Stomach (tissue), 9 donors: ENCODE data around the gene FLRT1. TPM values are rescaled to one million over a fixed set of nuclear protein-coding genes. Genes with fewer than 3 reads are reported as not detected.

Source experiments
- DNase-seq, 2 donors: peaks; one replicate each; pipeline versions ENCODE4 v3.0.0 to v3.0.0-alpha.2; 2013 to 2019
- H3K27ac ChIP-seq, 5 donors: fragments of 200-600 bp in 4 of 5; sonication (generic) in 4 of 5; one replicate each; pipeline ENCODE4 v1.5.1; 2013 to 2019; ENCODE audit warnings: mild to moderate bottlenecking in 1 of 5, moderate library complexity in 1 of 5
- H3K27me3 ChIP-seq, 3 donors: fragments of 200-600 bp; sonication (generic); one replicate each; pipeline ENCODE4 v1.5.1; 2017 to 2019; ENCODE audit warnings: mixed run types in 1 of 3
- H3K36me3 ChIP-seq, 4 donors: fragments of 200-600 bp; sonication (generic); 1 replicate in 3 of 4; 2 replicates in 1 of 4; pipeline ENCODE4 v1.5.1; 2016 to 2019
- H3K4me1 ChIP-seq, 4 donors: fragments of 200-600 bp; sonication (generic); one replicate each; pipeline ENCODE4 v1.5.1; 2016 to 2019
- H3K4me3 ChIP-seq, 4 donors: fragments of 200-600 bp; sonication (generic) in 3 of 4; one replicate each; pipeline ENCODE4 v1.5.1; 2016 to 2019; ENCODE audit warnings: mild to moderate bottlenecking in 1 of 4
- H3K9me3 ChIP-seq, 4 donors: fragments of 200-600 bp; sonication (generic); one replicate each; pipeline ENCODE4 v1.5.1; 2016 to 2019
- EP300 ChIP-seq: sonication (generic); formaldehyde crosslinking; IDR thresholded peaks from one replicate; pipeline ENCODE4 v1.6.1; 2017; ENCODE audit warnings: antibody characterized with exemption
- POLR2A ChIP-seq, 4 donors: fragments of 450-650 bp; IDR thresholded peaks; one replicate each; pipeline ENCODE4 v1.6.1; 2016; ENCODE audit warnings: antibody characterized with exemption in 4 of 4, control low read depth in 2 of 4, mild to moderate bottlenecking in 1 of 4, moderate library complexity in 1 of 4
- POLR2AphosphoS5 ChIP-seq, 3 donors: sonication (generic); formaldehyde crosslinking; IDR thresholded peaks; one replicate each; pipeline ENCODE4 v1.6.1; 2016; ENCODE audit warnings: antibody characterized with exemption in 3 of 3
- WGBS, 5 donors: extraction: QIAGEN DNeasy Blood & Tissue Kit in 3 of 5; methylation state at CpG; one replicate each; pipeline versions ENCODE4 v1.1.5 to v1.1.7; 2013 to 2018; 5-methylcytosine and 5-hydroxymethylcytosine counted together
- intact Hi-C: fragments of 100-400 bp; cut with DNase I; formaldehyde crosslinking; loops from one replicate; pipeline ENCODE4 v1.15.1; 2023; ENCODE audit warnings: low total_unique reads
- polyA plus RNA-seq, 3 donors: library from polyadenylated mRNA; stranded (reverse); fragments of 200-250 nt; gene quantifications; one replicate each; pipeline ENCODE4 v1.2.3, GENCODE V29; 2013
- total RNA-seq, 5 donors: library from RNA; depleted of rRNA; stranded (reverse); fragments of >200 nt; gene quantifications; one replicate each; pipeline versions ENCODE4 v1.1.0 to v1.2.3, GENCODE V29; 2014 to 2016
- TF ChIP-seq, protein P1 (sequence below), 7 experiments: fragments of 450-650 bp in 4 of 7; fragments of 200-600 bp in 3 of 7; sonication (generic) in 3 of 7; IDR thresholded peaks; one replicate each; pipeline ENCODE4 v1.5.1; 2016 to 2019; ENCODE audit warnings: antibody characterized with exemption in 7 of 7, control low read depth in 2 of 7, mild to moderate bottlenecking in 1 of 7
- donor health status: healthy with polysubstance abuse.
- donor health status: Bipolar disorder and iron deficiency.
- donor health status: healthy.

The FLRT1 gene
- total and polyA plus RNA-seq, 8 donors: 0.12 to 1.3 (median 0.51) TPM; not detected in 4

DNA sequence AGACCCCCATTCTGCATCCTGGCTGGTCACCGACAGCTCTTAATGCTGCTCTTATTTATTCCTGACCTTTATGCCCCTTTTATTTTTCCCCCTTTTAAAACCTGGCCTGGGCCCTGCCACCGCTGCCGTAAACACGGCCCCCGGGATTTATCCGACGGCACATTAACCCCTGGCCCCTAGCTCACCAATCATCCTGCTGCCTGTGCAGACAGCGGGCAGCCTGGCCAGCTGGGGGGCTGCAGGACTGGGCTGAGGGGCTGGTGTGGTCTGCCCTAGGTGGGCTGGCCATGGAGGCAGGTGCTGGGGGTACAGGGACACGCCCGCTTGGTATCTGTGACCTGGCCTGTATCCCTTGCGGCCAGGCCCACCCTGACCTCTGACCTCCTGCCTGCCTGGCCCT is 21.4 kb upstream of the FLRT1 start:
- Histone ChIP-seq H3K27ac (no peak overlapping the region), H3K27me3 (no peaks in the 10 kb centered on the region), H3K36me3 (no peaks in the 10 kb centered on the region), H3K4me3 (no peak overlapping the region), H3K4me1 (peaks cover 17 to 25% (median 19%) of the 10 kb centered on the region in 4 donors), H3K9me3 (no peaks in the 10 kb centered on the region)
- intact Hi-C loops: no loop called here
- no peak for DNase-seq
- 73 to 89% (median 84%) methylated on average over 8 to 11 of the region's 11 CpGs for WGBS, 5 donors
- TF ChIP-seq POLR2A (IDR thresholded peaks at IDR 0.05) (no peak), POLR2AphosphoS5 (IDR thresholded peaks at IDR 0.05) (no peak), EP300 (no peak)
- TF ChIP-seq, protein P1, sequence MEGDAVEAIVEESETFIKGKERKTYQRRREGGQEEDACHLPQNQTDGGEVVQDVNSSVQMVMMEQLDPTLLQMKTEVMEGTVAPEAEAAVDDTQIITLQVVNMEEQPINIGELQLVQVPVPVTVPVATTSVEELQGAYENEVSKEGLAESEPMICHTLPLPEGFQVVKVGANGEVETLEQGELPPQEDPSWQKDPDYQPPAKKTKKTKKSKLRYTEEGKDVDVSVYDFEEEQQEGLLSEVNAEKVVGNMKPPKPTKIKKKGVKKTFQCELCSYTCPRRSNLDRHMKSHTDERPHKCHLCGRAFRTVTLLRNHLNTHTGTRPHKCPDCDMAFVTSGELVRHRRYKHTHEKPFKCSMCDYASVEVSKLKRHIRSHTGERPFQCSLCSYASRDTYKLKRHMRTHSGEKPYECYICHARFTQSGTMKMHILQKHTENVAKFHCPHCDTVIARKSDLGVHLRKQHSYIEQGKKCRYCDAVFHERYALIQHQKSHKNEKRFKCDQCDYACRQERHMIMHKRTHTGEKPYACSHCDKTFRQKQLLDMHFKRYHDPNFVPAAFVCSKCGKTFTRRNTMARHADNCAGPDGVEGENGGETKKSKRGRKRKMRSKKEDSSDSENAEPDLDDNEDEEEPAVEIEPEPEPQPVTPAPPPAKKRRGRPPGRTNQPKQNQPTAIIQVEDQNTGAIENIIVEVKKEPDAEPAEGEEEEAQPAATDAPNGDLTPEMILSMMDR (IDR thresholded peaks at IDR 0.05): no peak

DNA sequence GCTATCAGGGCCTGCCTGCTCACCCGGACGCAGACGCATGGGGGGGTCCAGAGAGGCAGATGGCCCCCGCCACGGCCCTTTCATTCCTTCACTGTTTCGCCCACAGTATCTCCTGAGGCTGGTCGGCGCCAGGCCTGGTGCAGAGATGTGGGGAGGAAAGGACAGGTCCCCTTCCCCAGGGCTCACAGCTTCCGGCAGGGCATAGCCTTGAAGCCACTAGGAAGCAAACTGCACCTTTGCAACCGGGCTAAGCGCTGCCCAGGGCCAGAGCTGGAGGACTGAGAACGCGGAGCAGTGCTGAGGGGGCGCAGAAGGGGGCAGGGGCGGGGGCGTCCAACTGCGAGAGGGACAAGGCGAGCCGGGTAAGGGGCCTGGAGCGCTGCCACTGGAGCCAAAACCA is 20.2 kb upstream of the FLRT1 start:
- no peak overlapping the region for H3K27ac ChIP-seq
- no peak for DNase-seq
- 83 to 92% (median 88%) methylated on average over 17 to 20 of the region's 20 CpGs for WGBS, 5 donors
- no peaks in the 10 kb centered on the region for H3K27me3 ChIP-seq
- no peaks in the 10 kb centered on the region for H3K36me3 ChIP-seq
- no peak overlapping the region for H3K4me3 ChIP-seq
- peaks cover 18 to 28% (median 21%) of the 10 kb centered on the region in 4 donors for H3K4me1 ChIP-seq
- TF ChIP-seq, protein P1 (IDR thresholded peaks at IDR 0.05): no peak
- TF ChIP-seq POLR2AphosphoS5 (IDR thresholded peaks at IDR 0.05): no peak
- TF ChIP-seq POLR2A (IDR thresholded peaks at IDR 0.05): no peak
- TF ChIP-seq EP300: no peak
- intact Hi-C loops: no loop called here
- H3K9me3 ChIP-seq: no peaks in the 10 kb centered on the region

DNA sequence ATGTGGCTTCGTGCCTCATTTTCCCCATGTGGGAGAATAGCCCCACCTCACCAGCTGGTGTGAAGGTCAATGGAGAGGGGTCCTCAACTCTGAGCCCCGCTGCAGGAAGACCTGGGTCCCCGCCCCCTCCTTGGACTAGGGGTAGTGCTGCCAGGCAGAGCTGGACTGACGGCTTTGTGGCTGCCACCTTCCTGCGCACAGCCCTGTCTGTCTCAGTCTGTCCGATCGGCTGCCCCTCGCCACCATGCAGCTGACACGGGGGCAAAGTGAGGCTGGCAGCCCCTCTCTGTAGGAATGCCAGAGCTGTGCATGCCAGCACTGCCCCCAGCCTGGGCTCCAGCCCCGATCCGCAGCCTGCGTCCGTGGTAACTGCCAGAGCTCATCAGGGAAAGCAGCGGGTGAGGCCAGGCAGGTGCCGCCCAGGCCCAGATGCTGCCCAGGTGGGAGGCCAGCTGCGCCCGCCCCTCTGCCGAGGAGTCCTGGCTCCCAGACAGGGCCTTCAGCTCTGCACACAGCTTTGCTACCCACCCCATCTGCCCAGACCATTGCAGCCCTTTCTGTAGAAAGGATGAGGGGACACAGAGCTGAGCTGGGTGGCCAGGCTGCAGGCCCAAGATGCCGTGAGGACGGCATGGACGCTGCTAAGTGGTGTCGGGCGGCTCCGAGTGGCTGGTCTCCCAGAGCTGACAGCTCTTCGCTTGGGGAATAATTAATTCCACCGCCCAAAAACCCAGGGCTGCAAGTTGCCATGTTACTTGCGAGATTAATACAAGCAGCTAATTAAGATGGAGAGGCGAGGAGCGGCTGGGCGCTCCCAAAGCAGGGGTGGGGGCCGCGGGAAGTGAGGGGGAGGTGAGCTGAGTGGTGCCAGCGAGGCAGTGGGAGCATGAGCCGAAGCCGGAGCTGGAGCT is 19.5 kb upstream of the FLRT1 start:
- no peak for DNase-seq
- Histone ChIP-seq H3K36me3 (no peaks in the 10 kb centered on the region), H3K4me1 (peaks cover 18 to 28% (median 21%) of the 10 kb centered on the region in 4 donors), H3K27ac (no peak overlapping the region), H3K9me3 (no peaks in the 10 kb centered on the region), H3K4me3 (no peak overlapping the region), H3K27me3 (no peaks in the 10 kb centered on the region)
- 90 to 94% (median 92%) methylated on average over 26 to 35 of the region's 35 CpGs for WGBS, 5 donors
- TF ChIP-seq, protein P1 (IDR thresholded peaks at IDR 0.05): no peak
- TF ChIP-seq EP300: no peak
- no peak for TF ChIP-seq POLR2A (IDR thresholded peaks at IDR 0.05)
- no peak for TF ChIP-seq POLR2AphosphoS5 (IDR thresholded peaks at IDR 0.05)
- intact Hi-C loops: no loop called here

DNA sequence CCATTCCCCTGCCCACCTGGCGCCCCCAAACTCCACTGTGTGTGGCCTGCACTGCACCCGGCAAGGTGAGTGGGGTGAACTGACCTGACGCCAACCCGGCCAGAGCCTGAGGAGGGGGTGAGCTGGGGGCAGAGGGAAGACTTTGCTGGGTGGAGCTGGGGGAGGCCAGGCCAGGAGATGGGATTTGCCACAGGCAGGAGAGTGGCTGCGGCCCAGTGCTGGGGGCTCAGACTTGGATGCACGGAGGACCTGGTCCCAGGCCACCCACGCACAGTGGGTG is 17.8 kb upstream of the FLRT1 start:
- no peak for DNase-seq
- Histone ChIP-seq H3K4me1 (peaks cover 18 to 23% (median 21%) of the 10 kb centered on the region in 4 donors), H3K9me3 (no peaks in the 10 kb centered on the region), H3K4me3 (no peak overlapping the region), H3K27me3 (no peaks in the 10 kb centered on the region), H3K36me3 (no peaks in the 10 kb centered on the region), H3K27ac (no peak overlapping the region)
- 37 to 72% (median 54%) methylated on average over 2 to 7 of the region's 7 CpGs for WGBS, 5 donors
- intact Hi-C loops: no loop called here
- TF ChIP-seq POLR2AphosphoS5 (IDR thresholded peaks at IDR 0.05) (no peak), EP300 (no peak), POLR2A (IDR thresholded peaks at IDR 0.05) (no peak)
- TF ChIP-seq, protein P1 (IDR thresholded peaks at IDR 0.05): no peak
